Erythroblast (primary cell): ENCODE measurements around the gene PHTF1.

Experiments
- GATA1 ChIP-seq: IDR thresholded peaks from 2 replicates; pipeline ENCODE4 v1.6.1; 2011; ENCODE audit warnings: low read depth, mild to moderate bottlenecking, control low read depth, low read length, moderate library complexity
- POLR2A ChIP-seq: IDR thresholded peaks from 2 replicates; pipeline ENCODE4 v1.6.1; 2011; ENCODE audit warnings: mild to moderate bottlenecking, low read length

DNA sequence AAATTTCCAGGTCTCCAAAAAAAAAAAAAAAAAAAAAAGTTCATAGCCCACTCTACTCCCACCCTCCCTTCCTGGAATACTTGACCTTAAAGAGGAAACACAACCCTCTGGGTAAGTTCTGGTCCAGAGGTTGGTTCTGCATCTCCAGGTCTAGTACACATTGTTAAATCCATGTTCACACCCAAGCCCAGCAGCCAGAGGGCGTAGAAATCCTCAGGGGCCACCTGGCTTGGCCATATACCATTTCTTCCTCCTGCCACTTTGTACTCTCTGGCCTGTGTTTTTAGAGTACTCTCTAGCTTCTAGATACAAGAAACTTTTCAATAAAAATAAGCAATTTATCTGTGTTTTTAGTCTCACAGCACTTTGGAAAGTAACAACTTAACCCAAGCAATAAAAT lies 89.3 kb downstream of the PHTF1 start:
- TF ChIP-seq POLR2A (no peak), GATA1 (no peak)
